ENCODE measurements around the gene PFKL. TPM values are rescaled to one million over a fixed set of nuclear protein-coding genes. Genes with fewer than 3 reads are reported as not detected.

The PFKL gene
- total and polyA plus RNA-seq, 2 of the 8 experiments (the other 6 are each of a cell fraction or from before 2014, with no cell fraction given): 80.2 to 82.3 TPM

DNA sequence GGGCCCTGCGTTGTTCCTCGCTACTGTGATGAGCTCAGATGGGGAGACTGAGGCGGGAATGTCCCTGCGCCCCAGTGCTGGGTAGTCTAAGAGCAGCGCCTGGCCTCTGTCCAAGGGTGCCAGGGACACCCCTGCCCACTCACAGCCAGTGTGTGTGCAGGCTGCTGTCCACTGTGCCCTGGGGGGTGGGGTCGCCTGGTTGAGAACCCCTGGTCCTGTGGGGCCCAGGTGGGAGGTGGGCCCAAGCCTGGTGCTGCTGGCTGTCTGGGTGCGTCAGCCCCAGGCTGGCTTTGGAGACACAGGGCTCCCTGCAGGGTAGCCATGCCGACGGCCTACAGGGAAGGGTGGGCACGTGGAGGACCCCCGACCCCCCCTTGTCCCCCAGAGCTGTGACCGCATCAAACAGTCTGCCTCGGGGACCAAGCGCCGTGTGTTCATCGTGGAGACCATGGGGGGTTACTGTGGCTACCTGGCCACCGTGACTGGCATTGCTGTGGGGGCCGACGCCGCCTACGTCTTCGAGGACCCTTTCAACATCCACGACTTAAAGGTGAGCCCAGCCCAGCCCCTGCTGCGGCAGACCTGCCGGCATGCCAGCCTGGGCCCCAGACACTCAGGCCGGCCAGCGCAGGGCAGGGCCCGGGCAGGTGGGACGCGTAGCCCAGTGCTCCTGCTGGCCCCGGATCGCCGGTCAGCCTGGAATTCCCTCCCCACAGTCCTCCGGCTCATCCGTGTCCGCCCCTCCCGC is 24.4 kb downstream of the PFKL start (continued):
- TF ChIP-seq, protein P1, sequence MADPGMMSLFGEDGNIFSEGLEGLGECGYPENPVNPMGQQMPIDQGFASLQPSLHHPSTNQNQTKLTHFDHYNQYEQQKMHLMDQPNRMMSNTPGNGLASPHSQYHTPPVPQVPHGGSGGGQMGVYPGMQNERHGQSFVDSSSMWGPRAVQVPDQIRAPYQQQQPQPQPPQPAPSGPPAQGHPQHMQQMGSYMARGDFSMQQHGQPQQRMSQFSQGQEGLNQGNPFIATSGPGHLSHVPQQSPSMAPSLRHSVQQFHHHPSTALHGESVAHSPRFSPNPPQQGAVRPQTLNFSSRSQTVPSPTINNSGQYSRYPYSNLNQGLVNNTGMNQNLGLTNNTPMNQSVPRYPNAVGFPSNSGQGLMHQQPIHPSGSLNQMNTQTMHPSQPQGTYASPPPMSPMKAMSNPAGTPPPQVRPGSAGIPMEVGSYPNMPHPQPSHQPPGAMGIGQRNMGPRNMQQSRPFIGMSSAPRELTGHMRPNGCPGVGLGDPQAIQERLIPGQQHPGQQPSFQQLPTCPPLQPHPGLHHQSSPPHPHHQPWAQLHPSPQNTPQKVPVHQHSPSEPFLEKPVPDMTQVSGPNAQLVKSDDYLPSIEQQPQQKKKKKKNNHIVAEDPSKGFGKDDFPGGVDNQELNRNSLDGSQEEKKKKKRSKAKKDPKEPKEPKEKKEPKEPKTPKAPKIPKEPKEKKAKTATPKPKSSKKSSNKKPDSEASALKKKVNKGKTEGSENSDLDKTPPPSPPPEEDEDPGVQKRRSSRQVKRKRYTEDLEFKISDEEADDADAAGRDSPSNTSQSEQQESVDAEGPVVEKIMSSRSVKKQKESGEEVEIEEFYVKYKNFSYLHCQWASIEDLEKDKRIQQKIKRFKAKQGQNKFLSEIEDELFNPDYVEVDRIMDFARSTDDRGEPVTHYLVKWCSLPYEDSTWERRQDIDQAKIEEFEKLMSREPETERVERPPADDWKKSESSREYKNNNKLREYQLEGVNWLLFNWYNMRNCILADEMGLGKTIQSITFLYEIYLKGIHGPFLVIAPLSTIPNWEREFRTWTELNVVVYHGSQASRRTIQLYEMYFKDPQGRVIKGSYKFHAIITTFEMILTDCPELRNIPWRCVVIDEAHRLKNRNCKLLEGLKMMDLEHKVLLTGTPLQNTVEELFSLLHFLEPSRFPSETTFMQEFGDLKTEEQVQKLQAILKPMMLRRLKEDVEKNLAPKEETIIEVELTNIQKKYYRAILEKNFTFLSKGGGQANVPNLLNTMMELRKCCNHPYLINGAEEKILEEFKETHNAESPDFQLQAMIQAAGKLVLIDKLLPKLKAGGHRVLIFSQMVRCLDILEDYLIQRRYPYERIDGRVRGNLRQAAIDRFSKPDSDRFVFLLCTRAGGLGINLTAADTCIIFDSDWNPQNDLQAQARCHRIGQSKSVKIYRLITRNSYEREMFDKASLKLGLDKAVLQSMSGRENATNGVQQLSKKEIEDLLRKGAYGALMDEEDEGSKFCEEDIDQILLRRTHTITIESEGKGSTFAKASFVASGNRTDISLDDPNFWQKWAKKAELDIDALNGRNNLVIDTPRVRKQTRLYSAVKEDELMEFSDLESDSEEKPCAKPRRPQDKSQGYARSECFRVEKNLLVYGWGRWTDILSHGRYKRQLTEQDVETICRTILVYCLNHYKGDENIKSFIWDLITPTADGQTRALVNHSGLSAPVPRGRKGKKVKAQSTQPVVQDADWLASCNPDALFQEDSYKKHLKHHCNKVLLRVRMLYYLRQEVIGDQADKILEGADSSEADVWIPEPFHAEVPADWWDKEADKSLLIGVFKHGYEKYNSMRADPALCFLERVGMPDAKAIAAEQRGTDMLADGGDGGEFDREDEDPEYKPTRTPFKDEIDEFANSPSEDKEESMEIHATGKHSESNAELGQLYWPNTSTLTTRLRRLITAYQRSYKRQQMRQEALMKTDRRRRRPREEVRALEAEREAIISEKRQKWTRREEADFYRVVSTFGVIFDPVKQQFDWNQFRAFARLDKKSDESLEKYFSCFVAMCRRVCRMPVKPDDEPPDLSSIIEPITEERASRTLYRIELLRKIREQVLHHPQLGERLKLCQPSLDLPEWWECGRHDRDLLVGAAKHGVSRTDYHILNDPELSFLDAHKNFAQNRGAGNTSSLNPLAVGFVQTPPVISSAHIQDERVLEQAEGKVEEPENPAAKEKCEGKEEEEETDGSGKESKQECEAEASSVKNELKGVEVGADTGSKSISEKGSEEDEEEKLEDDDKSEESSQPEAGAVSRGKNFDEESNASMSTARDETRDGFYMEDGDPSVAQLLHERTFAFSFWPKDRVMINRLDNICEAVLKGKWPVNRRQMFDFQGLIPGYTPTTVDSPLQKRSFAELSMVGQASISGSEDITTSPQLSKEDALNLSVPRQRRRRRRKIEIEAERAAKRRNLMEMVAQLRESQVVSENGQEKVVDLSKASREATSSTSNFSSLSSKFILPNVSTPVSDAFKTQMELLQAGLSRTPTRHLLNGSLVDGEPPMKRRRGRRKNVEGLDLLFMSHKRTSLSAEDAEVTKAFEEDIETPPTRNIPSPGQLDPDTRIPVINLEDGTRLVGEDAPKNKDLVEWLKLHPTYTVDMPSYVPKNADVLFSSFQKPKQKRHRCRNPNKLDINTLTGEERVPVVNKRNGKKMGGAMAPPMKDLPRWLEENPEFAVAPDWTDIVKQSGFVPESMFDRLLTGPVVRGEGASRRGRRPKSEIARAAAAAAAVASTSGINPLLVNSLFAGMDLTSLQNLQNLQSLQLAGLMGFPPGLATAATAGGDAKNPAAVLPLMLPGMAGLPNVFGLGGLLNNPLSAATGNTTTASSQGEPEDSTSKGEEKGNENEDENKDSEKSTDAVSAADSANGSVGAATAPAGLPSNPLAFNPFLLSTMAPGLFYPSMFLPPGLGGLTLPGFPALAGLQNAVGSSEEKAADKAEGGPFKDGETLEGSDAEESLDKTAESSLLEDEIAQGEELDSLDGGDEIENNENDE (IDR thresholded peaks at IDR 0.05; ENCODE audit: insufficient replicate concordance, low read length): no peak
- TF ChIP-seq, protein P2, sequence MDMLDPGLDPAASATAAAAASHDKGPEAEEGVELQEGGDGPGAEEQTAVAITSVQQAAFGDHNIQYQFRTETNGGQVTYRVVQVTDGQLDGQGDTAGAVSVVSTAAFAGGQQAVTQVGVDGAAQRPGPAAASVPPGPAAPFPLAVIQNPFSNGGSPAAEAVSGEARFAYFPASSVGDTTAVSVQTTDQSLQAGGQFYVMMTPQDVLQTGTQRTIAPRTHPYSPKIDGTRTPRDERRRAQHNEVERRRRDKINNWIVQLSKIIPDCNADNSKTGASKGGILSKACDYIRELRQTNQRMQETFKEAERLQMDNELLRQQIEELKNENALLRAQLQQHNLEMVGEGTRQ (IDR thresholded peaks at IDR 0.05; ENCODE audit: low read length): no peak
- TF ChIP-seq, protein P3, sequence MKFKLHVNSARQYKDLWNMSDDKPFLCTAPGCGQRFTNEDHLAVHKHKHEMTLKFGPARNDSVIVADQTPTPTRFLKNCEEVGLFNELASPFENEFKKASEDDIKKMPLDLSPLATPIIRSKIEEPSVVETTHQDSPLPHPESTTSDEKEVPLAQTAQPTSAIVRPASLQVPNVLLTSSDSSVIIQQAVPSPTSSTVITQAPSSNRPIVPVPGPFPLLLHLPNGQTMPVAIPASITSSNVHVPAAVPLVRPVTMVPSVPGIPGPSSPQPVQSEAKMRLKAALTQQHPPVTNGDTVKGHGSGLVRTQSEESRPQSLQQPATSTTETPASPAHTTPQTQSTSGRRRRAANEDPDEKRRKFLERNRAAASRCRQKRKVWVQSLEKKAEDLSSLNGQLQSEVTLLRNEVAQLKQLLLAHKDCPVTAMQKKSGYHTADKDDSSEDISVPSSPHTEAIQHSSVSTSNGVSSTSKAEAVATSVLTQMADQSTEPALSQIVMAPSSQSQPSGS (IDR thresholded peaks at IDR 0.05; ENCODE audit: low read length): no peak
- TF ChIP-seq RAD21 (IDR thresholded peaks at IDR 0.05 in 1 of 2, conservative IDR thresholded peaks at IDR 0.05 in 1 of 2; ENCODE audit: low read depth in 2 of 2, low read length in 2 of 2) (no peak), NRF1 (IDR thresholded peaks at IDR 0.05; ENCODE audit: low read depth, low read length) (no peak), EZH2 (IDR thresholded peaks at IDR 0.05; ENCODE audit: low read depth, low read length, severe bottlenecking) (no peak)

Data from H1 (cell line).